Fibroblast of skin of scalp (primary cell): Measurements from ENCODE around the gene PAQR7.

Experiments
- DNase-seq: peaks from one replicate; pipeline ENCODE4 v3.0.0-alpha.2; 2013

The PAQR7 gene

DNA sequence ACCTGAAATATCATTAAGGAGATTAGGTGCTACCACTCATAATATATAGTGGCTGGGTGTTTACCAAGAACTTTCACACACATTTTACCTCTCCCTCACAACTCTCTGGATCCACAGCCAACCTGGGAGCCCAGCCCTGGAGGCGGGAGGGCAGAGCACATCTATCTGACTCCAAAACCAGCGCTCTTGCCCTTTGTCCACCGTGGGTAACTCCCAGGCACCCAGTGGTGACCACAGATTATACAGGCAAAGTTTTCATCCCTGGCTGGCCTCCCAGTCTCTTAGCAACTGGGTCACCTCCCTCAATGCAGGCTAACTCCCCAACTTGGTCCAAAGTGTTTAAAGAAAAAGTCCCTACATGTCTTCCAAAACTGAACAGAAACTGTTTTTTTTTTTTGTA is 2.4 kb downstream of the PAQR7 start:
- no peak for DNase-seq

DNA sequence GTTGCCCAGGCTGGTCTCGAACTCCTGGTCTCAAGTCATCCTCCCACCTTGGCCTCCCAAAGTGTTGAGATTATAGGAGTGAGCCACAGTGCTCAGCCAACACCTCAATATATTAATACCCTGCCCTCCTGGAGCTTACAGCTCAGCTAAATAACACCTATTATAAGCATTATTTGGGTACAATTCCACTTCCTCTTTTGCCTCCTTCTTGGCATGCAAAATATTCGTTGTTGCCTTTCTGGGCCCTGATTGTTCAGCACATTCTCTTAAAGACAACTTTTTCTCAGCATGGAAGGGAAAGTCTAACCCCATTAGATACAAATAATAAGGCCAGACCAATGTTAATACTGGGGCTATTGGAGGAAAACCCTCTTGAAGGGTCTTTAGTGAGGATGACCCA is 2.8 kb downstream of the PAQR7 start:
- DNase-seq, result no peak

DNA sequence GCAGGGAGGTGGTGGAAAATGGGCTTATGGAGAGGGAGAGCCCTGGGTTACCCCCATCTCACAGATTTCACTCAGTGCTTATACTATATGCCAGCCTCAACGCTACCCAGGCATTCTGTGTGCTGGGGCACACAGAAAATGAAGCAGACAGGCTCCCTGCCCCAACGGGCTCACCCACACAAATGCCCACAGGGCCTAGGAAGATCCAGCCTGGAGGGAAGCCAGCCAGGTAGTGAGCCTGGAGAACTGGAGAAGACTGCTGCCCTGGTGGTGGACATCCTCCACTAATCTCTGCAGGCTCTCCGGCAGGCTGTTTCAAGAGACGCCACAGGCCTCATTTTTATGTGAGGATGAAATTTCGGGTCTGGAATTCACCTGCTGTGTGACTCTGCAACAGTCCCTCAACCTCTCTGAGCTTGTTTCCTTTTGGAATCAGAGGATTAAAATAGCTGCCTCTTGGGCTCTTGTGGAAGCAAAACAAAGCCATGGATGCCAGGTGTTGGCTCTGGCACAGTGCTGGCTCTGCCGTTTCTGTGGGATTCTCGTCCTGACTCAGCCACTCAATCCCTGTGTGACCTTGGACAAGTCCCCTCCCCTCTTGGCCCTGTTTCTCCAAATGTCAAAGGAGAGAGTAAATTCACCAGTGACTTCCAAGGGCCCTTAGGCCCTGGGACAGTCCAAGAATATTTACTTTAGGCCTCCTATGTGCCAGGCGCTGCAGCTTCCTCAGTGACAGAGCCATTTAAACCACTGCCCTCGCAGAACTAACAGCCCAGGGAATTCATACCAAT is 3.6 kb downstream of the PAQR7 start:
- no peak for DNase-seq

DNA sequence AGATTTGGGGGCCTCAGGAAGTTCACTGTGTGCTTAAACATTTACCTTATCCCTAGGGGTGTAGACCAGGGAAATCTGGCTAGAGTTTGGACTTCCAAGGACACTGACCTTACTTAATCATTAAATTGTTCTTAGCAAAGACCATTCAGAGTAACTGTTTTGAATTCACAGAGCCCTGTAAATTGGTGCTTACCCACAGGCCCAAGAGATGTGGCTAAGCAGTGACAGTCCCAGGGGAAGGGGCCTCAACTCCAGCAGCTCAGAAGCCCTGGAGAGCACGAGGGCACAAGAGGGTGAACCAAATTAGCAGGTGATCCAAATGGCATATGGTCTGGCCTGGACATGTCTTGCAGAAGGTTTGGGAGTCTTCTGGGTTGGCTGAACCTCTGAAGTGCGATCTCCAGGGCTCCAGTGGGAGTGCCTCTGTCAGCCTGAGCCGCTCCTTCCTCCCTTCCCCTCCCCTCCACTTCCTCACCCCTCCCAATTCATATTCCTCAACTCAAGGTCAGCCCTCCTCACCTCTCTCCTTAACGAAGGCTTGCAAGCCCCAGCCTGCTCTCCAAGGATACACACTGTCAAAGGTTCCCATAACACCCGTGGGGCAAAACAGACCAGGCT is 4.3 kb downstream of the PAQR7 start:
- DNase-seq, result no peak

DNA sequence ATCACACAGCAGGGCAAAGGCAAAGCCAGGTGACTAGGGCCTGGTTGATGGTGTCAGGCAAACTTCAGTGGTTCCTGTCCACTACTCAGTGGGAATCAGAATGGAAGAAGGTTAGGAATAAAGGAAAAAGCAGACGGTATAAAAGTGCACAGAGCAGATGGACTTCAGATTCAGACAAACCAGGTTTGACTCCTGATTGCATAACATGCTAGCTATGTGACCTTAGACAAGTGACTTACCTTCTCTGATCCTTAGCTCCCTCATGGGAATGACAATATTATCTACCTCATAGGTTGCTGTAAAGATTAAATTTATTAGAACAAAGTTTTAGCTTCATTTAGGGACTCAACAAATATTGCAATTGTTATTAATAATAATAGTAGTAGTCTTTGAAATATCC is 4.9 kb downstream of the PAQR7 start:
- DNase-seq, result no peak

DNA sequence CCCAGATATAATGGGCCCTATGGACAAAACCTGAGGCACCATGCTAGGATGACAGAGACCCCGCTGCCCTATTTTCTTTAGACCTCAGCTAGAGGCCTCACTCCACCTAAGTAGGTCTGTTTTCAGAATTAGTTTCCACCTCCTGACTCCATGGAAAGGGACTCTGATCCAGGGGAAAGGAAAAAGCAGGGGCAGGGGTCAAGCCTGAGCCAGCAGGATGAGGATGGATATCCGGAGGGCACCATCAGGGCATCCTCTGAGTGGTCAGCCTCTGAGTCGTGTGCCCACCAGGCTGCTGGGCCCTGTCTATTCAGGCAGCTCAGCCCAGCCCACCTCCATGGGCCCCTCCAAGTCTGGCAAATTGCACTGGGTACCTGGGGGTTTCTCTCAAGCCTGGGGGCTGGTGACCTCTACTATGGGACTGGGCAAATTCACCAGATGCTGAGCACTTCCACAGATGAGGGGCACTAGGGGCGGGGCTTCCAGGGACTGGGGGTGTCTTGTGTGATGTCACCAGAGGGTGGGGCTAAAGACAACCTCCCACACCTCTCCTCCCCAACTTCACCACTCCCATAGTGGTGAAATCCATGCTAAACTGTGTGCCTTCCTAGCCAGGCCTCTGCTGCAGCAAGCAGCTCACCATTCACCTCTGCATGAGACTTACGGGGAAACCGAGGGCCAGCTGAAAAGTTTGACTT is 5.5 kb downstream of the PAQR7 start:
- no peak for DNase-seq

DNA sequence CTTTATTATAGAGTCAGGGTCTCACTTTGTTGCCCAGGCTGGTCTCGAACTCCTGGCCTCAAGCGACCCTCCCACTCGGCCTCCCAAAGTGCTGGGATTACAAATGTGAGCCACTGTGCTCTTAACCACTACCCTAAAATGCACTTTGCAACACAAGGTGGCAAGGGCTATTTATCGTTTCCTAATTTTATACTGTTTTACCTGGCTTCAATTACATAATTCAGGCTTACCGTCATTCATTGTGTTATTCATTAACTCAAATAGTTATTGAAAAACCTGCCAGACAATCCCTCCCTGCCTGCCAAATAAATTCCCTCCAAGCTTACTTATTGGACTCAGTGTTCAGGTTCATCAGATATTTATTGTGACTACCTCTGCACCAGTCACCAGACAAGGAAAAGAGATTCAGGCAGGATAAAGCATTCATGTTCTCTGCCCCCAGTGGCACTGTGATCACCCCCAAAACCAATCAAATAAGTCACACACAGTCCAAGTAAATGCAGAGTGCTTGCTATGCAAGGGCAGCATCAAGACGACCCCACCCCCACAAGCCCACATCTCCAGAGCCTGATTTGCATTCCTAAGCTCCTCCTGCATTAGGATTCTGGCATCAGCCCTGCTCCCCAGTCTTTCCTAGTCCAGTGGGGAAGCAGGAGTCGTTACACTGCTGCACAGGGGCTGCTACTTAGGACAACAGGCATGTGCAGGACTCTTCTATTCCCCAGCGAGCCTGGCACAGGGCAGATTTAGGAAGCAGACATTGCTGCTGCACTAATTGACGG is 8.1 kb downstream of the PAQR7 start:
- DNase-seq, result no peak

DNA sequence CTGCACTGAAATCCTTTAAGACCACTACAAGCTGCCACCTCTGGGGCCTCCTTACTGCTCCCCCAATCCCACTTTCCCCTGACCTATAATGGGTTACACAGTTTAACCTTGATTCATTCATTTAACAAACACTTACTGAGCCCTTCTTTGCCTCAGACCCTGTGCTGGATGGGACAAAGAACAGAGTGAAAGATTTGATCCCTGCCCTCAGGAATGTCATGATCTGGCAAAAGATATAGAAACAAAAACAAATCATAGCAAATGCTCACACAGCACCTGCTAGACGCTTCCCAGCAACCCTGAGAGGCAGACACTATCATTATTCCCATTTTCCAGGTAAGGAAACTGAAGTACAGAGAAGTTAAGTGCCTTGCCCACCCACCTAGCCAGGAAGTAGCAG is 9.2 kb downstream of the PAQR7 start:
- DNase-seq, result no peak

DNA sequence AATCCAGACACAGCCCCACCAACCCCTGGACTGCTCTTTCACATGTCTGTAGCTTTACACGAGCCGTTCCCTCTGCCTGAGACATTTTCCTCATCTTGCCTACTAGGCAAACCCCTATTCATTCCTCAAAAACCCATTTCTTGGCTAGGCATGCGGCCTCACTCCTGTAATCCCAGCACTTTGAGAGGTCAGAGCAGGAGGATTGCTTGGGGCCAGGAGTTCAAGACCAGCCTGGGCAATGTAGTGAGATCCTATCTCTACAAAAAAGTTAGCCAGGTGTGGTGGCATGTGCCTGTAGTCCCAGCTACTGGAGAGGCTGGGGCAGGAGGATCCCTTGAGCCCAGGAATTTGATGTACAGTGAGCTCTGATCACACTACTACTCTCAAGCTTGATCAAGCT is 11.1 kb downstream of the PAQR7 start:
- DNase-seq, result no peak

DNA sequence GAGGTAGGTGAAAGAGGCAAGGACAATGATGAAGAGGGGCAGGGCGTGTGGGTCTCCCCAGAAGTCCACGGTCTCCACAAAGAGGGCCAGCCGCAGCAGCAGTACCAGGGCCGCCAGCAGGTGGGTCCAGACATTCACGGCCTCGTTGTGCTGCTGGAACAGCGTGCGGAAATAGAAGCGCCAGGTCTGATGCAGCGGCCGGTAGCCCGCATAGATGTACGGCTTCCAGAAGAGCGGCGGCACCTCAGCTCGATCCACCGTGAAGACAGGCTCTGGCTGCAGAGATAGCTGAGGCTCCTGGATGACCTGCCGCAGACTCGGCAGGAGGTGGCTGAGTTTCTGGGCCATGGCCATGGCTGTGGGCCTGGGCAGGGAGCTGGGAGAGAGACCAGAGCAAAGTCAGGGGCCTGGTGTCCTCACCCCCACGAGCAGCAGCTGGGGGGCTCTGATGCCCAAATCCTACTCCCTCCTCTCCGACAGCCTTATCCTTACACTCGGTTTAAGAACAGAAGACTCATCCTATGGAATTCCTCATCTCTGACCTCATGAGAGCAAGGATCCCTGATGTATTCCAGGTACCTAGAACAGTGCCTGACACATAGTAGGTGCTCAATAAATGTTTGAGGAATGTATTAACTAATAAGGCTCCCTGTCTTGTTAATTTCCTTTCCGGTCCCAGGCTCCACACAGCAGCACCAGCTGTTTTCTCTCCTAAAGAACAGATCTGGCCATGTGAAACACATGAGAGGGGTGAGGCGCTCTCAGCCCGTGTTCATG is 11.8 kb downstream of the PAQR7 start:
- no peak for DNase-seq

DNA sequence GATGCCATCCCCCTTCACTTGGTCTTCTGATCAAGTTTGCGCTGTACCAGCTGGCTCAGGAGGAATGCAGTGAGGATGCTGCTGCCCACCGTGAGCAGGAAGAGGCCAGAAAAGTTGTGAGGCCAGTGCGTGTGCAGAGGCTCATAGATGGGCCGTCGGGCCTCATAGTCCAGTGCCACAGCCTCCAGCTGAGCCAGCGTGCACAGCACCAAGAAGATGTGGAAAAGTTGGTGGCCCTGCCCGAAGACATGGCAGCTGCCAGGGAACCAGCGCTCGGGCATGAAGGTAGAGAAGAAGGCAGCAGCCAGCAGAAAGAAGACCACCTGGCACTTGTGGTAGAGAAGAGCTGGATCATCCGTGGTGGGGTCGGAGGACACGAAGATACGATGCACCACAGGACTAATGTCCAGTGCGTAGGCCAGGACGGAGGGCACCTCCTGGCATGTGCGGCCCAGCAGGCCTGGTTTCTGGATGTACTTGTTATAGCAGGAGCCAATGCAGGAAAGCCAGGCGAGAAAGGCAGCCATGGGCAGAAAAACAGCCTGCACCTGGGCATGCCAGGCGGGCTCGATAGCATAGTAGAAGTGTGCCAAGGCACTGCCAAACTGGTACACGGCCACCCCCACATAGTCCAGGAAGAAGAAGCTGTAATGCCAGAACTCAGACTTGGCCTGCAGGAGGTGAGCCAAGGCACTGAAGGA is 12.6 kb downstream of the PAQR7 start:
- DNase-seq, result no peak

DNA sequence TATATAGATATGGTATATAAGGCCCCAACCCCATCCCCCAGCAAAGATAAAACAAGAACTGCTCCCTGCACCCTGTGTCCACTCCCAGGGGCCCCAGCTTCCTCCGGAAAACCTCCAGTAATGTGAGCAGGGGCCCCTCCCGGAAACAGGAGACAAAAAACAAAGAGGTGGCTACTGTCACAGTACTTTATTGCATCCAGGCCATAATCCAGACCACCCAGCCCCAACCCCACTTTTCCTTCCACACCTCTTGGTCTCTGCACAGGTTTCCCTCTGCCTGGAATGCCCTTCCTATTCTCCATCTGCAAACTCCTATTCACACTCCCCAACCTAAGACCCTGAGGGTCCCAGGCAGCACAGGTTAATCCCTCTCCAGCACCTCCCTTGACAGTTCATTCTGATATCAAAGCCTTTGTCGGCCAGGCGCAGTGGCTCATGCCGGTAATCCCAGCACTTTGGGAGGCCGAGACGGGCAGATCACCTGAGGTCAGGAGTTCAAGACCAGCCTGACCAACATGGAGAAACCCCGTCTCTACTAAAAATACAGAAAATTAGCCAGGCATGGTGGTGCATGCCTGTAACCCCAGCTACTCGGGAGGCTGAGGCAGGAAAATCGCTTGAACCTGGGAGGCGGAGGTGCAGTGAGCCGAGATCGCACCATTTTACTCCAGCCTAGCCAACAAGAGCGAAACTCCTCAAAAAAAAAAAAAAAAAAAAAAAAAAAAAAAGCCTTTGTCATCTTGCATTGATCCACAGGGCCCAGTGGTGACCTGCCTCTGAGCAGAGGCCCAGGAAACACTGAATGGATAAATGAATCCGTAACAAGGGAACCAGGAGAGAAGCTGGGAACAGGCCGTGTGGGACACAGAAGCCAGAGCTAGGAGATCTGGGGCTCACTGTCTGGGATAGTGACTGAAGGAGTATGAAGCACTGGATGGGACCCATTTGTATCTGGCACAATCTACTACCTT is 13.9 kb downstream of the PAQR7 start:
- no peak for DNase-seq

DNA sequence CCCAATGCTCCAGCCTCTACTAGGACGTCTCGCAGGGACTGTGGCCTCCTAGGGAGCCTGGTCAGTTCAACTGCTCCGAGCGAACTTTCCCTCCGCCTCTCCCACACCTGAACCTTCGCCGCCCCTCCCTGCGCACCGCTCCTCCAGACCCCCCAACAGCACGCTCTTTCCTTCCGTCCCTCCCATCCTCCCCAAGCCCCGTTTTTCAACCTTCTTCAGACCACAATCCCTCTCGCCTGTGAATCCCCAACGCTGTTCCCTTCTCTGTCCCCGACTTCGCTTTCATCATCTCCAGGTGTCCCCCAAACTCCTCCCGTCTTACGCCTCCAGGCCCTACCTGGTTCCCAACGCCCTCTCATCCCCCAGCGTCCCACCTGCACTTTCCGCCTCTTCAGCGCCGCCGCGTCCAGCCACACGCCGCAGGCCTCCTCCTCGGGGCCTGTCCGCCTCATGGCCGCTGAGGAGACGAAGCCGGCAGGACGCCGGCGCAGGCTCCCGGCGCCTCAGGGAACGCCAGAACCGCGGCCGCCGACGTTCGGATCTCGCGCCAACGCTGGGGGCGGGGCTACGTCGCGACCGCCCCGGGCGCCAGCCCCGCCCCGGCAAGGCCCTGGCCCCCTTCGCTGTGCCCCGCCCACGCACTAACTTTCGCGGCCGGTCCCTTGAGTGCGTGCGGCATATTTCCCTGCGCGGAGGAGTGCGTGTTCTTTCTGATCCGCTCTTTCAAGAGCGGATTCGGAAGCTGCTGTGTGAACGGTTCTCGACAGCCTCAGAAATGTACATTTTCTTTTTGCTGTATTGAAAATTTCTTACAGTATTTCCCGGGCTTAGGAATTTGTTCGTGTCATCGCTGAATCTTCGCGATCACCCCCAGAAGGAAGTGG is 16.4 kb downstream of the PAQR7 start, which contains the start of gene AUNIP:
Gene AUNIP, minus strand, starts transcription at position 552 of the 884 bp plus-strand sequence. Its CDS starts 100 bp downstream, at position 452.
- DNase-seq, result peak; percentile 89

DNA sequence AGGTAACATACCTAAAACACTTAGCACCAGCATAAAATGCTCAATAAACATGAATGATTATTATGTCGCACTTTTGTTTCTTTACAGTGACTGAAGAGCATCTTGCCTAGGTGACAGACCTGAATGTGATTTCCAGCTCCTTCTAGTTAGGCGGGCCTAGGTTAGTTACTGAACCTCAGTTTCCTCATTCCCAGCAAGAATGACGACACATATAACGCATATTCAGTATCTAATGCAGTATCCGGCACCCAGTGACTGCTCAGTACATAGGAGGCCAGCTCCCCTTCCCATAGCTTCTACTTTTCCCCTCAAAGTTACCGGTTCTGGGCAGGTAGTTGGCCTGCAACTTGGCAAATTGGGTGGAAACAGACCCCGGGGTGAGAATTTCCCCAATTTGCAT is 17.0 kb downstream of the PAQR7 start:
- no peak for DNase-seq

DNA sequence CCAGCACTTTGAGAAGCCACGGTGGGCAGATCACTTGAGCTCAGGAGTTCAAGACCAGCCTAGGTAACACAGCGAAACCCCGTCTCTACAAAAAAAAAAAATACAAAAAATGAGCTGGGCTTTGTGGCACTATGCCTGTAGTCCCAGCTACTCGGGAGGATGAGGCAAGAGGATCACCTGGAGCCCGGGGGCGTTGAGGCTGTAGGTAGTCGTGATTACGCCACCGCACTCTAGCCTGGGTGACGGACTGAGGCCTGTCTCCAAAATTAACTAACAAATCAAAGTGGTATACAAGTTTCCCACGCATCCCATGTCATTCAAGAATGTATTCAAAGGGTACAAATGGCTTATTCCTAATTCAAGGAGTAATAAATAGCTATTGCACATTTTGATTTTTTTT is 18.7 kb downstream of the PAQR7 start:
- DNase-seq, result no peak

DNA sequence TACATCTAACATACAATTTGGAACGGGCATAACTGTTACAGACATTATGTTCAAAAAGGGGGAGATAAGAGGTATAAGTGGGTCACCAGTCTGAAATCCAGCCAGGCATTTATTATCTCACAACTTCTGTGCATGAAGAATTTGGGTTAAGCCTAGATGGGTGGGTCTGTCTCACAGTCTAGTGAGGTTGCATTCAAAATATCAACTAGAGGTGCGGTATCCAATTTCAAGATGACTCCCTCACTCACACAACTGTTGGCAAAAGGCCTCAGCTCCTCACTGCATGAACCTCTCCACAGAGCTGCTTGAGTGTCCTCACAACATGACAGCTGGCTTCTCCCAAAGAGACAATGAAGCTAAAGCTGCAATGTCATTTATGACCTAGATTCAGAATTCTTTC is 21.0 kb downstream of the PAQR7 start:
- DNase-seq, result no peak

DNA sequence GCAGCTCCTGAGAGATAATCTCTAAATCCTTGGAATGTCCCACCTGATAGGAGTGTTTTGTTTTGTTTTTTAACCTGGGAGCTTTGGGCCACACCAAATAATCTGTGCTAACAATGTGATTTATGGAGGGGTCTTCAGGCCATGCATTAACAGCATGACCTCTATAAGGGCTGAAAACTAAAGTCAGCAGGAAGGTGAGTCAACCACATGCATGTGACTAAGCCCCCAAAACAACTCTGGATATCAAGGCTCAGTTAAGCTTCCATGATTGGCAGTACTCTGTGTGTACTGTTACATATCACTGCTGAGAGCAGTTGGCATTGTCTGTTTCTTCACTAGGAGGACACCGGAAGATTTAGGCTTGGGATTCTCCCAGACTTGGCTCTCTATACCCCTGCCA is 27.0 kb downstream of the PAQR7 start:
- no peak for DNase-seq

DNA sequence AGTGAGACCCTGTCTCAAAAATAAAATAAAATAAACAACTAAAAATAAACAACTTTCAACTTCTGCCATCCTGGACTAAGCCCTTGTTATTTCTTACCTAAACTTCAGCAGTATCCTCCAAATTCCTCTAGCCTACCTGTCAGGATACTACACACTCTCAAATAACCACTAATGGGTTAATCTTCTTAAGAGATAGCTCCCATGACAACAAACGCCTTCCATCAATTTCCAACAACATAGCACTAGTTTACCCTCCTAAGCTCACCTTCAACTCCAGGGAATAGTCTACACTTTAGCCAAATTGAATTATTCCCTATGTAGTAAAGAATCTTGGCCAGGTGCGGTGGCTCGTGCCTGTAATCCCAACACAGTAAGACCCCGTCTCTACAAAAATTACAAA is 27.6 kb downstream of the PAQR7 start:
- DNase-seq, result no peak

DNA sequence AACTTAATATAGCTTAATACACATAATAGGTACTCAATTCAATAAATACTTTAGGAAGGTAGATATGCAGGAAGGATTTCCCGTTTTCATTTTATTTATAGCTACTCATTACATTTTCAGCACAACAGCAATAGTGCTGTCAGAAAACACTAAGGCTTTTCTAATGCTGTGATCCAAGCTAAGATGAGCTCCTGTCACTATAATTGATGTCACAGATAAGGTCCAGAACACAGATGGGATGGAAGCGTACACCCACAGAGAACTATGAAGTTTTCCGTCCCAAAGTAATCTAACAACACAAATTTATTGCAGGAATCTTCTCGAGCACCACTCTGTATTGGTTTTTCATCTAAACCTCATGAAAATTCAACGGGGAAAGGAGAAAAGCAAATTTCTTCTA is 29.8 kb downstream of the PAQR7 start:
- no peak for DNase-seq
